Activated naive CD8-positive, alpha-beta T cell treated with anti-CD3 and anti-CD28 coated beads, Interleukin-2, amount 10 ng/mL, durations not matched to agents 7 days and 5 days (primary cell): ENCODE results near the gene FER. TPM values are rescaled to one million over a fixed set of nuclear protein-coding genes. Genes with fewer than 3 reads are reported as not detected.
"Not testable (repeated sequence)": the region's sequence is repeated elsewhere in the genome, so short reads cannot be mapped to it uniquely, and the experiment has no call there.

ENCODE experiments used
- ATAC-seq: fragments of 150-1000 bp; cut with Tn5 transposase; one replicate; pipeline ENCODE4 v1.10.0; 2021; ENCODE audit warnings: low read depth, moderate library complexity
- POLR2A ChIA-PET: fragments of 350-600 bp; sonication (Branson Sonifier 250); formaldehyde crosslinking; loops from one replicate; lab custom pipeline; 2021; ENCODE audit warnings: antibody characterized with exemption; lab: Charles Lee
- DNase-seq: peaks from one replicate; pipeline ENCODE4 v3.0.0; 2021
- H3K27ac Mint-ChIP-seq: one replicate; pipeline ENCODE4 v1.8.0; 2022; ENCODE audit warnings: mild to moderate bottlenecking, mixed read lengths
- H3K27me3 Mint-ChIP-seq: one replicate; pipeline ENCODE4 v1.8.0; 2022; ENCODE audit warnings: mild to moderate bottlenecking, moderate library complexity, mixed read lengths
- H3K36me3 Mint-ChIP-seq: one replicate; pipeline ENCODE4 v1.8.0; 2021; ENCODE audit warnings: mild to moderate bottlenecking, mixed read lengths
- H3K4me1 Mint-ChIP-seq: one replicate; pipeline ENCODE4 v1.8.0; 2021; ENCODE audit warnings: mixed read lengths
- H3K4me3 Mint-ChIP-seq: one replicate; pipeline ENCODE4 v1.8.0; 2022; ENCODE audit warnings: mild to moderate bottlenecking, moderate library complexity, mixed read lengths
- H3K9me3 Mint-ChIP-seq: one replicate; pipeline ENCODE4 v1.8.0; 2021; ENCODE audit warnings: mixed read lengths
- total RNA-seq, 2 experiments: library from RNA; stranded (reverse); gene quantifications; one replicate each; pipeline ENCODE4 v1.2.3, GENCODE V29; 2021

Gene FER
- total RNA-seq, 2 experiments from 2014 or later, result 10.8 to 13.5 TPM

- H3K27me3 Mint-ChIP-seq, result no peaks in the 10 kb centered on the region
- no peak overlapping the region for H3K27ac Mint-ChIP-seq
- DNase-seq (no peak), ATAC-seq (no peak)
- no peaks in the 10 kb centered on the region for H3K4me1 Mint-ChIP-seq
- no peak overlapping the region for H3K4me3 Mint-ChIP-seq
- peaks cover 4% of the 10 kb centered on the region for H3K9me3 Mint-ChIP-seq
- POLR2A ChIA-PET, result no interaction called here
- peaks cover 6% of the 10 kb centered on the region for H3K36me3 Mint-ChIP-seq
These were observed 133.4 kb downstream of the FER start for GRCh38 chr5:108881133-108881532.

- H3K27me3 Mint-ChIP-seq, result no peaks in the 10 kb centered on the region
- H3K4me3 Mint-ChIP-seq, result no peak overlapping the region
- H3K27ac Mint-ChIP-seq, result no peak overlapping the region
- H3K4me1 Mint-ChIP-seq, result no peaks in the 10 kb centered on the region
- DNase-seq, result no peak
- peaks cover 2% of the 10 kb centered on the region for H3K9me3 Mint-ChIP-seq
- no peak for ATAC-seq
- POLR2A ChIA-PET, result no interaction called here
- peaks cover 4% of the 10 kb centered on the region for H3K36me3 Mint-ChIP-seq
These were observed 137.0 kb downstream of the FER start for GRCh38 chr5:108884736-108885135.

GRCh38 chr5:108898257-108898656 is 150.6 kb downstream of the FER start:
- Mint-ChIP-seq H3K36me3 (peaks cover 3% of the 10 kb centered on the region), H3K4me3 (no peak overlapping the region), H3K27ac (no peak overlapping the region), H3K27me3 (no peaks in the 10 kb centered on the region), H3K4me1 (peaks cover 3% of the 10 kb centered on the region), H3K9me3 (no peaks in the 10 kb centered on the region)
- ATAC-seq, result no peak
- POLR2A ChIA-PET, result no interaction called here
- no peak for DNase-seq

GRCh38 chr5:108898707-108899106 is 151.0 kb downstream of the FER start:
- Mint-ChIP-seq H3K27me3 (no peaks in the 10 kb centered on the region), H3K27ac (no peak overlapping the region), H3K36me3 (peaks cover 3% of the 10 kb centered on the region), H3K4me1 (peaks cover 3% of the 10 kb centered on the region), H3K9me3 (no peaks in the 10 kb centered on the region), H3K4me3 (no peak overlapping the region)
- POLR2A ChIA-PET, result no interaction called here
- DNase-seq (no peak), ATAC-seq (no peak)

- not testable (repeated sequence) for H3K27ac Mint-ChIP-seq, H3K4me3 Mint-ChIP-seq, DNase-seq, ATAC-seq, H3K4me1 Mint-ChIP-seq, H3K9me3 Mint-ChIP-seq, H3K27me3 Mint-ChIP-seq, H3K36me3 Mint-ChIP-seq
- POLR2A ChIA-PET, result interaction anchor here (0.7 kb wide), 1 partner anchor 517 kb away, joined by 3 read pairs; no protein-coding TSS in a partner anchor
These were observed 151.5 kb downstream of the FER start for GRCh38 chr5:108899244-108899643.

- POLR2A ChIA-PET, result no interaction called here
- ATAC-seq (no peak), DNase-seq (no peak)
- no peak overlapping the region for H3K27ac Mint-ChIP-seq
- no peaks in the 10 kb centered on the region for H3K9me3 Mint-ChIP-seq
- H3K36me3 Mint-ChIP-seq, result no peaks in the 10 kb centered on the region
- no peak overlapping the region for H3K4me3 Mint-ChIP-seq
- H3K27me3 Mint-ChIP-seq, result no peaks in the 10 kb centered on the region
- H3K4me1 Mint-ChIP-seq, result peaks cover 3% of the 10 kb centered on the region
These were observed 153.0 kb downstream of the FER start for GRCh38 chr5:108900668-108901067.

GRCh38 chr5:108905805-108906204 is 158.1 kb downstream of the FER start:
- ATAC-seq, result no peak
- H3K4me1 Mint-ChIP-seq, result no peaks in the 10 kb centered on the region
- H3K36me3 Mint-ChIP-seq, result peaks cover 2% of the 10 kb centered on the region
- POLR2A ChIA-PET, result no interaction called here
- DNase-seq, result no peak
- H3K9me3 Mint-ChIP-seq, result no peaks in the 10 kb centered on the region
- no peak overlapping the region for H3K4me3 Mint-ChIP-seq
- no peak overlapping the region for H3K27ac Mint-ChIP-seq
- no peaks in the 10 kb centered on the region for H3K27me3 Mint-ChIP-seq

GRCh38 chr5:108910627-108911026 is 162.9 kb downstream of the FER start:
- H3K4me3 Mint-ChIP-seq, result no peak overlapping the region
- H3K27ac Mint-ChIP-seq, result no peak overlapping the region
- DNase-seq (no peak), ATAC-seq (no peak)
- H3K36me3 Mint-ChIP-seq, result peaks cover 2% of the 10 kb centered on the region
- H3K9me3 Mint-ChIP-seq, result peaks cover 2% of the 10 kb centered on the region
- POLR2A ChIA-PET, result no interaction called here
- H3K4me1 Mint-ChIP-seq, result no peaks in the 10 kb centered on the region
- no peaks in the 10 kb centered on the region for H3K27me3 Mint-ChIP-seq

- Mint-ChIP-seq H3K4me1 (no peaks in the 10 kb centered on the region), H3K36me3 (peaks cover 2% of the 10 kb centered on the region), H3K27ac (no peak overlapping the region), H3K27me3 (no peaks in the 10 kb centered on the region), H3K9me3 (peaks cover 2% of the 10 kb centered on the region), H3K4me3 (no peak overlapping the region)
- POLR2A ChIA-PET, result no interaction called here
- ATAC-seq (no peak), DNase-seq (no peak)
These were observed 163.4 kb downstream of the FER start for GRCh38 chr5:108911055-108911454.

GRCh38 chr5:108917596-108917995 is 169.9 kb downstream of the FER start:
- H3K4me3 Mint-ChIP-seq, result no peak overlapping the region
- ATAC-seq (no peak), DNase-seq (no peak)
- no peaks in the 10 kb centered on the region for H3K27me3 Mint-ChIP-seq
- no peaks in the 10 kb centered on the region for H3K4me1 Mint-ChIP-seq
- H3K9me3 Mint-ChIP-seq, result no peaks in the 10 kb centered on the region
- no peak overlapping the region for H3K27ac Mint-ChIP-seq
- POLR2A ChIA-PET, result no interaction called here
- no peaks in the 10 kb centered on the region for H3K36me3 Mint-ChIP-seq

GRCh38 chr5:108919591-108920326 is 172.1 kb downstream of the FER start:
- ATAC-seq, result no peak
- H3K27ac Mint-ChIP-seq, result no peak overlapping the region
- H3K36me3 Mint-ChIP-seq, result no peaks in the 10 kb centered on the region
- no peak for DNase-seq
- H3K9me3 Mint-ChIP-seq, result no peaks in the 10 kb centered on the region
- POLR2A ChIA-PET, result no interaction called here
- H3K4me3 Mint-ChIP-seq, result no peak overlapping the region
- no peaks in the 10 kb centered on the region for H3K4me1 Mint-ChIP-seq
- no peaks in the 10 kb centered on the region for H3K27me3 Mint-ChIP-seq

- no peak overlapping the region for H3K27ac Mint-ChIP-seq
- no peaks in the 10 kb centered on the region for H3K27me3 Mint-ChIP-seq
- no peaks in the 10 kb centered on the region for H3K36me3 Mint-ChIP-seq
- DNase-seq, result no peak
- H3K9me3 Mint-ChIP-seq, result no peaks in the 10 kb centered on the region
- POLR2A ChIA-PET, result interaction anchor here (0.5 kb wide), 1 partner anchor 196 kb away, joined by 4 read pairs; no protein-coding TSS in a partner anchor
- ATAC-seq, result peak; percentile 60
- H3K4me1 Mint-ChIP-seq, result no peaks in the 10 kb centered on the region
- H3K4me3 Mint-ChIP-seq, result peak overlapping the region; percentile 79
These were observed 176.8 kb downstream of the FER start for GRCh38 chr5:108924457-108924961.

GRCh38 chr5:108925073-108925472 is 177.4 kb downstream of the FER start:
- Mint-ChIP-seq H3K27ac (no peak overlapping the region), H3K4me3 (peak overlapping the region; percentile 79), H3K9me3 (no peaks in the 10 kb centered on the region), H3K36me3 (no peaks in the 10 kb centered on the region), H3K27me3 (no peaks in the 10 kb centered on the region), H3K4me1 (no peaks in the 10 kb centered on the region)
- ATAC-seq, result no peak
- no peak for DNase-seq
- POLR2A ChIA-PET, result no interaction called here

GRCh38 chr5:108930107-108930506 is 182.4 kb downstream of the FER start:
- ATAC-seq (no peak), DNase-seq (no peak)
- no peak overlapping the region for H3K4me3 Mint-ChIP-seq
- peaks cover 8% of the 10 kb centered on the region for H3K36me3 Mint-ChIP-seq
- H3K27ac Mint-ChIP-seq, result no peak overlapping the region
- peaks cover 2% of the 10 kb centered on the region for H3K9me3 Mint-ChIP-seq
- POLR2A ChIA-PET, result no interaction called here
- H3K27me3 Mint-ChIP-seq, result no peaks in the 10 kb centered on the region
- no peaks in the 10 kb centered on the region for H3K4me1 Mint-ChIP-seq
